CD4-positive, alpha-beta T cell treated with Interleukin-12 subunit alpha and Interleukin-12 subunit beta, for 1 hour (primary cell): ENCODE measurements around the gene ADAM11.

Experiments
- DNase-seq: peaks from one replicate; pipeline ENCODE4 v3.0.0-alpha.2; 2020

ADAM11 gene

GRCh38 chr17:44757045-44757917, 1.5 kb upstream of the ADAM11 start:
- DNase-seq: no peak

GRCh38 chr17:44757918-44758413, 822 bp upstream of the ADAM11 start:
- DNase-seq: no peak

- DNase-seq: no peak
Measured at GRCh38 chr17:44759086-44759915, 513 bp downstream of the ADAM11 start.

- no peak for DNase-seq
Measured at GRCh38 chr17:44759916-44760243, 1.1 kb downstream of the ADAM11 start.

GRCh38 chr17:44760474-44761308, 1.9 kb downstream of the ADAM11 start:
- no peak for DNase-seq

- DNase-seq: no peak
Measured at GRCh38 chr17:44761932-44762810, 3.4 kb downstream of the ADAM11 start.

- DNase-seq: no peak
Measured at GRCh38 chr17:44763170-44763569, 4.4 kb downstream of the ADAM11 start.

GRCh38 chr17:44765965-44766364, 7.2 kb downstream of the ADAM11 start:
- DNase-seq: no peak

GRCh38 chr17:44766409-44767038, 7.7 kb downstream of the ADAM11 start:
- DNase-seq: no peak

GRCh38 chr17:44767493-44767892, 8.7 kb downstream of the ADAM11 start:
- DNase-seq: no peak

GRCh38 chr17:44768505-44769142, 9.8 kb downstream of the ADAM11 start:
- DNase-seq: no peak

- DNase-seq: no peak
Measured at GRCh38 chr17:44769230-44769629, 10.4 kb downstream of the ADAM11 start.

- DNase-seq: no peak
Measured at GRCh38 chr17:44769647-44770084, 10.9 kb downstream of the ADAM11 start.

GRCh38 chr17:44770166-44770925, 11.6 kb downstream of the ADAM11 start:
- no peak for DNase-seq

GRCh38 chr17:44772308-44773045, 13.7 kb downstream of the ADAM11 start:
- no peak for DNase-seq

GRCh38 chr17:44773140-44773539, 14.4 kb downstream of the ADAM11 start:
- no peak for DNase-seq

- DNase-seq: peak; percentile 82
Measured at GRCh38 chr17:44774271-44775135, 15.7 kb downstream of the ADAM11 start.

- DNase-seq: peak; percentile 99
Measured at GRCh38 chr17:44775136-44775837, 16.5 kb downstream of the ADAM11 start.
